Testis (tissue), 3 donors: ENCODE results near the gene SPPL3. TPM values are rescaled to one million over a fixed set of nuclear protein-coding genes. Genes with fewer than 3 reads are reported as not detected.

Source experiments
- DNase-seq: peaks from one replicate; pipeline ENCODE4 v3.0.0-alpha.2; 2019
- H3K27ac ChIP-seq, 2 donors: fragments of 200-600 bp; sonication (generic); one replicate each; pipeline ENCODE4 v1.5.1; 2019
- H3K27me3 ChIP-seq: fragments of 200-600 bp; sonication (generic); one replicate; pipeline ENCODE4 v1.5.1; 2019
- H3K36me3 ChIP-seq: fragments of 200-600 bp; sonication (generic); one replicate; pipeline ENCODE4 v1.5.1; 2017; ENCODE audit warnings: low read depth; ENCODE audit errors: missing control alignments
- H3K4me1 ChIP-seq: fragments of 200-600 bp; sonication (generic); one replicate; pipeline ENCODE4 v1.5.1; 2019
- H3K4me3 ChIP-seq, 2 donors: fragments of 200-600 bp; sonication (generic); one replicate each; pipeline ENCODE4 v1.5.1; 2017 to 2019
- H3K9me3 ChIP-seq: fragments of 200-600 bp; sonication (generic); one replicate; pipeline ENCODE4 v1.5.1; 2017
- POLR2A ChIP-seq: fragments of 450-650 bp; IDR thresholded peaks from one replicate; pipeline ENCODE4 v1.6.1; 2017; ENCODE audit warnings: antibody characterized with exemption, mild to moderate bottlenecking, moderate library complexity
- WGBS, 2 donors: methylation state at CpG; one replicate each; pipeline ENCODE4 v1.1.5; 2018; 5-methylcytosine and 5-hydroxymethylcytosine counted together
- intact Hi-C: fragments of 100-400 bp; cut with DNase I; formaldehyde crosslinking; loops from one replicate; pipeline ENCODE4 v1.15.1; 2023; ENCODE audit warnings: low total_unique reads
- polyA plus RNA-seq: library from polyadenylated mRNA; stranded (reverse); fragments of 350-450 nt; fragmentation: Illumina TruSeq; extraction: RNeasy Lipid Tissue Mini Kit (QIAGEN cat#74804); gene quantifications from one replicate; pipeline ENCODE4 v1.2.3, GENCODE V29; 2014; ENCODE audit warnings: low read depth, low replicate concordance; ENCODE audit not compliant: insufficient read depth
- total RNA-seq, 2 donors: library from RNA; depleted of rRNA; stranded (reverse); fragments of >200 nt; gene quantifications; one replicate each; pipeline ENCODE4 v1.2.3, GENCODE V29; 2016
- TF ChIP-seq, protein P1 (sequence below), 3 experiments: fragments of 450-650 bp in 2 of 3; fragments of 200-600 bp in 1 of 3; sonication (generic) in 1 of 3; IDR thresholded peaks; one replicate each; pipeline ENCODE4 v1.5.1; 2016 to 2019; ENCODE audit warnings: antibody characterized with exemption in 3 of 3, mild to moderate bottlenecking in 2 of 3, moderate library complexity in 1 of 3

Gene SPPL3
- total and polyA plus RNA-seq, 3 donors from 2014 or later: 61.1 to 190 (median 65.4) TPM

DNA sequence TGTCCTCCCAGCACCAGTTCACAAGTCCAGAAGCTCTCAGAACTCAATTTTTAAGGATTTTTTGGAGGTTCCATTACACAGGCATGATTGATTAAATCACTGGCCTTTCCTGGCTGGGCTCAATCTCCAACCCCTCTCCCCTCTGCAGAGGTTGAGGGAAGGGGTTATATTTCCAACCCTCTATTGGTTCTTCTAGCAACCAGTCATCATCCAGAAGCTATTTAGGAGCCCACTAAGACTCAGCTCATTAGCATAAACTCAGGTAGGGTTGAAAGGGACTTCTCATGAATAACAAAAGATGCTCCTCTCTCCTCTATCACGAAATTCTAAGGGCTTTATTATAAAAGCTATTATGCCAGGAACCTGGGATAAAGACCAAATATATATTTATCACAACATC, 41.5 kb downstream of the SPPL3 start:
- peaks cover 8% of the 10 kb centered on the region for H3K4me1 ChIP-seq
- H3K4me3 ChIP-seq: no peak overlapping the region
- no peak for DNase-seq
- H3K27me3 ChIP-seq: no peaks in the 10 kb centered on the region
- 86 to 92% methylated on average over 1 of the region's 1 CpG for WGBS, 2 donors
- H3K9me3 ChIP-seq: no peaks in the 10 kb centered on the region
- intact Hi-C loops: no loop called here
- no peaks in the 10 kb centered on the region for H3K36me3 ChIP-seq
- no peak overlapping the region for H3K27ac ChIP-seq
- no peak for TF ChIP-seq POLR2A
- TF ChIP-seq, protein P1, sequence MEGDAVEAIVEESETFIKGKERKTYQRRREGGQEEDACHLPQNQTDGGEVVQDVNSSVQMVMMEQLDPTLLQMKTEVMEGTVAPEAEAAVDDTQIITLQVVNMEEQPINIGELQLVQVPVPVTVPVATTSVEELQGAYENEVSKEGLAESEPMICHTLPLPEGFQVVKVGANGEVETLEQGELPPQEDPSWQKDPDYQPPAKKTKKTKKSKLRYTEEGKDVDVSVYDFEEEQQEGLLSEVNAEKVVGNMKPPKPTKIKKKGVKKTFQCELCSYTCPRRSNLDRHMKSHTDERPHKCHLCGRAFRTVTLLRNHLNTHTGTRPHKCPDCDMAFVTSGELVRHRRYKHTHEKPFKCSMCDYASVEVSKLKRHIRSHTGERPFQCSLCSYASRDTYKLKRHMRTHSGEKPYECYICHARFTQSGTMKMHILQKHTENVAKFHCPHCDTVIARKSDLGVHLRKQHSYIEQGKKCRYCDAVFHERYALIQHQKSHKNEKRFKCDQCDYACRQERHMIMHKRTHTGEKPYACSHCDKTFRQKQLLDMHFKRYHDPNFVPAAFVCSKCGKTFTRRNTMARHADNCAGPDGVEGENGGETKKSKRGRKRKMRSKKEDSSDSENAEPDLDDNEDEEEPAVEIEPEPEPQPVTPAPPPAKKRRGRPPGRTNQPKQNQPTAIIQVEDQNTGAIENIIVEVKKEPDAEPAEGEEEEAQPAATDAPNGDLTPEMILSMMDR (IDR thresholded peaks at IDR 0.05): no peak

GRCh38 chr12:120861074-120861795, 42.9 kb downstream of the SPPL3 start:
- no peak for DNase-seq
- Histone ChIP-seq H3K36me3 (no peaks in the 10 kb centered on the region), H3K4me3 (no peak overlapping the region), H3K27me3 (no peaks in the 10 kb centered on the region), H3K27ac (no peak overlapping the region), H3K9me3 (no peaks in the 10 kb centered on the region), H3K4me1 (peaks cover 8% of the 10 kb centered on the region)
- no peak for TF ChIP-seq POLR2A
- TF ChIP-seq, protein P1 (IDR thresholded peaks at IDR 0.05): no peak
- 88 to 94% methylated on average over 3 of the region's 3 CpGs for WGBS, 2 donors
- intact Hi-C loops: no loop called here

GRCh38 chr12:120858306-120859088, 45.7 kb downstream of the SPPL3 start:
- H3K4me1 ChIP-seq: no peaks in the 10 kb centered on the region
- no peak for TF ChIP-seq POLR2A

DNA sequence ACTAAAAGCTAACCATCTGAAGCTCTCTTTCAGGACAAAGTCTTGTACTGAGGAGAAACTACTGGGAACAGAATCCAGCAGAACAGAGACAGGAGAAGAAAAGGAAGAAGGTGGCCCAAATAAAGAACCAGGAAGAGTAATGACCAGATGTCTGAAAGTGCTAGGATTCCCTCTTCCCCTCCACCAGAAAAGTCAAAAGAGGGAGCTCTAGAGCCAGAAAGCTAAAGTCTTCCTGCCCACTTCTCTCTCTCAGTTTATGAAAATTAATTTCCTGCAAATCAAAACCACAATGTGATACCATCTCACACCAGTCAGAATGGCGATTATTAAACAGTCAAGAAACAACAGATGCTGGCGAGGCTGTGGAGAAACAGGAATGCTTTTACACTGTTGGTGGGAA, 47.2 kb downstream of the SPPL3 start:
- WGBS, 2 donors: 67 to 68% methylated on average over 2 of the region's 2 CpGs
- no peak for DNase-seq
- H3K36me3 ChIP-seq: no peaks in the 10 kb centered on the region

More at GRCh38 chr12:120858306-120859088, 45.7 kb downstream of the SPPL3 start:
- 94 to 95% methylated on average over 13 of the region's 13 CpGs for WGBS, 2 donors
- DNase-seq: no peak
- Histone ChIP-seq H3K36me3 (no peaks in the 10 kb centered on the region), H3K9me3 (no peaks in the 10 kb centered on the region), H3K27ac (no peak overlapping the region), H3K4me3 (no peak overlapping the region), H3K27me3 (no peaks in the 10 kb centered on the region)
- intact Hi-C loops: no loop called here

More for the DNA sequence above, 47.2 kb downstream of the SPPL3 start:
- intact Hi-C loops: no loop called here
- Histone ChIP-seq H3K4me1 (no peaks in the 10 kb centered on the region), H3K27ac (no peak overlapping the region), H3K4me3 (no peak overlapping the region), H3K9me3 (no peaks in the 10 kb centered on the region), H3K27me3 (no peaks in the 10 kb centered on the region)
- no peak for TF ChIP-seq POLR2A
- TF ChIP-seq, protein P1 (IDR thresholded peaks at IDR 0.05): no peak
